HG02852 (cell line): ENCODE measurements around the gene MAP2K2.

Source experiments
- ATAC-seq: cut with Tn5 transposase; IDR thresholded peaks from one replicate; pipeline ENCODE4 v1.9.1; 2021; ENCODE audit warnings: mild to moderate bottlenecking, moderate library complexity; ENCODE audit not compliant: unreplicated experiment

MAP2K2 gene

GRCh38 chr19:4100647-4101495, 23.1 kb downstream of the MAP2K2 start:
- ATAC-seq: no peak

- ATAC-seq: no peak
Observed at GRCh38 chr19:4099041-4099764, 24.7 kb downstream of the MAP2K2 start.

DNA sequence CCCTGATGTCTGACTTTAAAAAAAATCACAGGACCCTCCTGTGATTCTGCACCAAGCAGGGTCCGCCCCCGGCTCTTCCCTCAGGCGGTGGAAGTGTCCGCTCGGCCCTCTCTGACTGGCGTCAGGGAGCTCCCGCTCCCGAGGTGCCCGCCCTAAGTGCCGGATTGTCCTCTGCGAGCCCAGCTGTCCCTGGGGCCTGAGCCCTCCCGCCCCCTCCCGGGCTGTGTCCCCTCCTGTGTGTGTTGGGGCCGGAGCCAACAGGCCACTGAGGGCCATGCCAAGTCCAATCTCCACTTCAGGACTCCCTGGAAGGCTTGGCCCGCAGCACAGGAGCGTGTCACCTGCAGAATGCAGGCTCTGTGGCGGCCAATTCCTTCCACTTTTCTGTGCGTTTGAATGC, 25.4 kb downstream of the MAP2K2 start:
- no peak for ATAC-seq

GRCh38 chr19:4097501-4097900, 26.4 kb downstream of the MAP2K2 start:
- no peak for ATAC-seq

DNA sequence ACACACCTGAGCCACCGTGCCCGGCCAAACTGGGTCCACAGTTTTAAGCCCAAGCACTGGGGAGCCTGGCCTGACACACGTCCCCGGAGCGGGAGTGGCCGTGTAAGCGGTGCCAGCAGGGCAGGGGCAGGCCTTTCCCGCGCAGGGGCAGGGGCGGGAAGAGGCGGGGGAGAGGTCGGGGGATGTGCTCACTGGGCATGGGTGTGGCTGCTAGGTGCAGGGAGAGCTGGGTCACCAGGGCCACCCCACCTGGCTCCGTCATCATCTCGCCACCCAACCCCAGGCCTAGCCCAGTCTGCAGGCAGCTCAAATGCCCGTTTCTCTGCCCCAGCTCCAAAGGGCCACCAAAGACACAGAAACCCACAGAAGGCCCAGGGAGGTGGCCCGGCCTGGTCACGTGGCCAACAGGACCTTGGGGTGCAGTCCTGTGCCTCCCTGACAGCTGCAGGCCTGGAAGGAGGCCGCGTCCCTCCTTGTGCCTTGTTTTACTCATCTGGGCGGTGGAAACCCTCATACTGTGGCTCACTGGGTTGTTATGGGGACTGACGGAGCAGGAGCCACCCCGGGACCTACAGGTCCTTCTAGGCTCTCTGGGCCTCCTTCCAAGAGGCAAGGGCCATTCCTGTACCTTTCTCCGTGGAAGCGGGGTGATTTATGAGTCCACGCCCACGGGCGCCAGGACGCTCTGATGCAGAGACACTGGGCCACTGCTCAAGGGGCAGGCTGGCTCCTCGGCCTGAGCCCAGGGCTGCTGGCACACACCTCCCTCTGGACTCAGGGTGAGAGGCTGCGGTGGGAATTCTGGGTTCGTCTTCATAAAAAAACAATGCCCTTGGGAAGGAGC, 27.7 kb downstream of the MAP2K2 start:
- no peak for ATAC-seq

DNA sequence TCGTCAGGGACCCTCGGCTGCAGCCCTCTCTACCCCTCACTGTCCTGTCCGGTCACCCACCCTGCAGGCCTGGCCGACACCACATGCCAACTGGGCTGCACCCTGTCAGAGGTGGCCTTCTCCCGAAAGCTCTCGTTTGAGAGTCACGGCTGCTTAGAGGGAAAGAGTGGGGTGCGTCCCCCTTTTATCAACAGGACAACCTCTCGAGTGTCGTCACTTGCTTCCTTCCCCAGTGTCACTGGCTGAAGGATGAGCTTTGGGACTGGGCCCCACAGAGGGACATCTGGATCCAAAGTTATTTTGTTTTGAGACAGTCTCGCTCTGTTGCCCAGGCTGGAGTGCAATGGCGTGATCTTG, 28.5 kb downstream of the MAP2K2 start:
- no peak for ATAC-seq

DNA sequence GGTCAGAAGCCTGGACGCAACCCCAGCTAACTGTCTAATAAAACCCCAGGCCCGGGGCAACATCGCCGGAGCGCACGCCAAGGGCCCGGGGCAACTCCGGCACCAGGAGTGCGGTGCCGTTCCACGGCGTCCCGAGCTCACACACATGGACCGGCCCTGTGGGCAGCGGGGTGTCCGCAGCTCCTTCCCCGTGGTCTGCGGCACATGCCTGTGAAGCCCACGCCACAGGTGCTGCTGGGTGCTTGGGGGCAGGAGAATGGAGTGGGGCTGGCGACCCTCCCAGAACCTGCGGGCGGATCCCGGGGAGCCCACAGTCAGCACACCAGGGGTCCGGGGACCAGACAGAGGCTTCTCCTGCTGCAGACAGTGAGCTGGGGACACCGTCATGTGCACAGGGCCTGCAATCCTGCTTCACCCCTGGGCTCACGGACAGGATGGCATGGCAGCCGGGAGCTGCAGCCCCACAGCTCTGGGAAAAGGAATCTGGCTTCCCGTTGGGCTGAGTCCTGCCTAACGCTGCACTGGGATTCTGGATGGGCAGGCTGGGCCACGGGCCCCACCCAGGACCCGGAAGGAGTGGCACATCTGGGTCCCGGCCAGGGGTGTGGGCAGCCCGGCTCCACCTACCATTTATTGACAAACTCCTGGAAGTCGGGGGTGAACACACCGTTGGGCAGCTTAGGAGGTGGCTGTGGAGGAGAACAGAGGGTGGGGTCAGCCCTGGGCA, 29.0 kb downstream of the MAP2K2 start:
- no peak for ATAC-seq

DNA sequence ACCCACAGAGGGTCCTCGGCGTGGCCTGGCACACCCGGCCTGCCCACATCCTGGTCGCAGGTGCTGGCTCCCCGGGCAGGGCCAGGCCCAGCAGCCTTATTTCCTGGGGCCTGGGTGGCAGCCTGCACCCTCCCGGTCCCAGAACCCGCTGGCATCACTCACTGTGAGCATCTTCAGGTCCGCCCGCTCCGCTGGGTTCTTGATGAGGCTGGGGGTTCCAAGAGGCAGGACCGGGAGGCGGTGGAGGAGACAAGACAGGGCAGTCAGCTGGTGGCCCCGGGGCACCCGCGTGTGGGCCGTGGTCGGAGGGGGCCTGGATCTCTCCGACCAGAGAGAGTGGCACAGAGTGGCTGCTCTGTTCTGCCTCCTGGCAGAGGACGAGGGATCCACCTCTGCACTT, 29.6 kb downstream of the MAP2K2 start:
- ATAC-seq: no peak

GRCh38 chr19:4093643-4094175, 30.2 kb downstream of the MAP2K2 start:
- no peak for ATAC-seq

GRCh38 chr19:4090356-4091220, 33.3 kb downstream of the MAP2K2 start:
- no peak for ATAC-seq

DNA sequence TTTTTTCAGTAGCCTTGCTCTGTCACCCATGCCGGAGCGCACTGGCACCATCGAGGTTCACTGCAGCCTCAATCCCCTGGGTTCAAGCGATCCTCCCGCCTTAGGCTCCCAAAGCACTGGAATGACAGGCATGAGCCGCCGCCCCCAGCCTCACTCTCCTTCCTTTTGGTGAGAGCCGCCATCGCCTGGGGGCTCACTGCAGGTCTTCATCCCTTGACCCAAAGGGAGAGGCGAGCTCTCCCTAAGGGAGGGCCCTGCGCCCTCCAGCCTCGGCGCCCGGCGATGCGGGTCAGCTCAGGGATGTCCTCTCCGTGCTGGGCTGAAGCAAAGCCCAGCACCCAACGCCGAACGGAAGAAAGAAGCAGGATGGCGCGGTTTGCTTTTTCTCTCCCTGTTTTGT, 34.0 kb downstream of the MAP2K2 start:
- no peak for ATAC-seq

DNA sequence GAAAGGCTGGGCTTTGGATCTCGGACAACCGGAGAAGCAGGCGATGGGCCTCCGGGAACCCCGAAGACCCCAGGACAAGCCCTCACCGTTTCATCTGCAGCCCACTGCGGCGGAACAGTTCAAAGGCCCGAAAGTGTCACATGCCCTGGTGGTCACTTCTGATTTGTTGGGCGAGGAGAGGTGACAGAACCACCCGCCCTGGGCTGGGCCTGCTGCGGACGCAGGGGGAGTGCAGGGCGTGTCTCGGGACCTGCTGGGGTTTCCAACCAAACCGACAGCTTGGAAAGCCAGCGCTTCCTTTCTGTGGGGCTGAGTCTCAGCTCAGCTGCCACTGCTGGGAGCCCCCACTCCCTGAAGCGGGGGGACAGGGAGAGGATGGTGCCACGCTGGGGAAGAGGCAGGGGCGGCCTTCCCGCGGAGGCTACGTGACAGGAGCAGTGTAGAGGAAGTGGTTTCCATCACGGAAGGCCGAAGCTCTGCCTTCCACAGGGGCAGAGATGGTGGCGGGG, 34.5 kb downstream of the MAP2K2 start:
- no peak for ATAC-seq

GRCh38 chr19:4088975-4089374, 34.9 kb downstream of the MAP2K2 start:
- ATAC-seq: no peak

- ATAC-seq: no peak
Observed at GRCh38 chr19:4087787-4088679, 35.9 kb downstream of the MAP2K2 start.

GRCh38 chr19:4086411-4086867, 37.5 kb downstream of the MAP2K2 start:
- ATAC-seq: no peak

DNA sequence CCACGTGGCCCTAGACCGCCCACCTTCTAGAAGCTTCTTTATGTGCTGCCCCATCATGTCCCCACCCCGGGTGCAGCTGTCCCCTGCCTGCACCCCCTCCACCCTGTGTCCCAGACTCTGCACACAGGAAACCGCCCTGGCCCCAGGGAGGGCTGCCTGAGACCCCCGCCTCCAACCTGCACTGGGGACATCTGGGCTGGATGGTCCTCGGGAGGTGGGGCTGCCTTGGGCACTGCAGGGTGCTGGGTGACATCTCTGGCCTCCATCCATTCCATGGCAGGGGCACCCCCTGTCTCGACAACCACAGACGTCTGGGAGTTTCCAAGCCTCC, 39.4 kb downstream of the MAP2K2 start:
- no peak for ATAC-seq

GRCh38 chr19:4083677-4084546, 40.0 kb downstream of the MAP2K2 start:
- no peak for ATAC-seq
